ENCODE measurements around the gene FMO1.

DNA sequence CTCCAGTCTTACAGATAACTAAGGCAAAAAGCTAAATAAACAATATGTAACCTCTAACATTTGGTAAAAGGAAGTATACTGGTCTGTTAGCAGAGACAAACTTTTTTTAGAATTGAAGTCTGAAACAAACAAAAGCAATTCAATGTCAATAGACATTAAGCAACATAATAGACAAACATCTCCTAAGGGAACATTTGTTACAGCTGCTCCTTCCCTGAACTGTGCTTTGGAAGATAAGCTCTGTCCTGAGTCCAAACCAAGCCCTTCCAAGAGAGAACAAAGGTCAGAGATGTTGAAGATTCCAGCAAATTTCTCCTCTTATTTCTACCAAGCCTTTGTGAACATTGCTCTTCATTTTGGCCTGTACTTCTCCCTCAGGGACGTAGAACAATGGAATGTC lies 37.9 kb upstream of the FMO1 start:
- no peak for TF ChIP-seq POLR2AphosphoS5 (IDR thresholded peaks at IDR 0.05; ENCODE audit: low read depth, low read length)
- TF ChIP-seq SIN3A (IDR thresholded peaks at IDR 0.05; ENCODE audit: borderline replicate concordance, insufficient read depth, low read length): no peak
- TF ChIP-seq TAF1 (IDR thresholded peaks at IDR 0.05; ENCODE audit: borderline replicate concordance, insufficient read depth, low read length): no peak
- TF ChIP-seq, protein P1, sequence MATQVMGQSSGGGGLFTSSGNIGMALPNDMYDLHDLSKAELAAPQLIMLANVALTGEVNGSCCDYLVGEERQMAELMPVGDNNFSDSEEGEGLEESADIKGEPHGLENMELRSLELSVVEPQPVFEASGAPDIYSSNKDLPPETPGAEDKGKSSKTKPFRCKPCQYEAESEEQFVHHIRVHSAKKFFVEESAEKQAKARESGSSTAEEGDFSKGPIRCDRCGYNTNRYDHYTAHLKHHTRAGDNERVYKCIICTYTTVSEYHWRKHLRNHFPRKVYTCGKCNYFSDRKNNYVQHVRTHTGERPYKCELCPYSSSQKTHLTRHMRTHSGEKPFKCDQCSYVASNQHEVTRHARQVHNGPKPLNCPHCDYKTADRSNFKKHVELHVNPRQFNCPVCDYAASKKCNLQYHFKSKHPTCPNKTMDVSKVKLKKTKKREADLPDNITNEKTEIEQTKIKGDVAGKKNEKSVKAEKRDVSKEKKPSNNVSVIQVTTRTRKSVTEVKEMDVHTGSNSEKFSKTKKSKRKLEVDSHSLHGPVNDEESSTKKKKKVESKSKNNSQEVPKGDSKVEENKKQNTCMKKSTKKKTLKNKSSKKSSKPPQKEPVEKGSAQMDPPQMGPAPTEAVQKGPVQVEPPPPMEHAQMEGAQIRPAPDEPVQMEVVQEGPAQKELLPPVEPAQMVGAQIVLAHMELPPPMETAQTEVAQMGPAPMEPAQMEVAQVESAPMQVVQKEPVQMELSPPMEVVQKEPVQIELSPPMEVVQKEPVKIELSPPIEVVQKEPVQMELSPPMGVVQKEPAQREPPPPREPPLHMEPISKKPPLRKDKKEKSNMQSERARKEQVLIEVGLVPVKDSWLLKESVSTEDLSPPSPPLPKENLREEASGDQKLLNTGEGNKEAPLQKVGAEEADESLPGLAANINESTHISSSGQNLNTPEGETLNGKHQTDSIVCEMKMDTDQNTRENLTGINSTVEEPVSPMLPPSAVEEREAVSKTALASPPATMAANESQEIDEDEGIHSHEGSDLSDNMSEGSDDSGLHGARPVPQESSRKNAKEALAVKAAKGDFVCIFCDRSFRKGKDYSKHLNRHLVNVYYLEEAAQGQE (IDR thresholded peaks at IDR 0.05; ENCODE audit: insufficient read depth in 1 of 2, low read depth in 2 of 2, low read length in 2 of 2): no peak
- no peak for TF ChIP-seq FOXP2 (optimal IDR thresholded peaks at IDR 0.05; ENCODE audit: borderline replicate concordance, extremely low read depth, extremely low read length, insufficient read depth)

Measured in PFSK-1 (cell line).